Activated T-cell treated with anti-CD3 and anti-CD28 coated beads, Interleukin-2, amount 50 U/mL, for 1 hour (primary cell): ENCODE results near the gene PRKCD.

Source experiments
- DNase-seq: peaks from one replicate; pipeline ENCODE4 v3.0.0-alpha.2; 2020

Gene PRKCD

DNA sequence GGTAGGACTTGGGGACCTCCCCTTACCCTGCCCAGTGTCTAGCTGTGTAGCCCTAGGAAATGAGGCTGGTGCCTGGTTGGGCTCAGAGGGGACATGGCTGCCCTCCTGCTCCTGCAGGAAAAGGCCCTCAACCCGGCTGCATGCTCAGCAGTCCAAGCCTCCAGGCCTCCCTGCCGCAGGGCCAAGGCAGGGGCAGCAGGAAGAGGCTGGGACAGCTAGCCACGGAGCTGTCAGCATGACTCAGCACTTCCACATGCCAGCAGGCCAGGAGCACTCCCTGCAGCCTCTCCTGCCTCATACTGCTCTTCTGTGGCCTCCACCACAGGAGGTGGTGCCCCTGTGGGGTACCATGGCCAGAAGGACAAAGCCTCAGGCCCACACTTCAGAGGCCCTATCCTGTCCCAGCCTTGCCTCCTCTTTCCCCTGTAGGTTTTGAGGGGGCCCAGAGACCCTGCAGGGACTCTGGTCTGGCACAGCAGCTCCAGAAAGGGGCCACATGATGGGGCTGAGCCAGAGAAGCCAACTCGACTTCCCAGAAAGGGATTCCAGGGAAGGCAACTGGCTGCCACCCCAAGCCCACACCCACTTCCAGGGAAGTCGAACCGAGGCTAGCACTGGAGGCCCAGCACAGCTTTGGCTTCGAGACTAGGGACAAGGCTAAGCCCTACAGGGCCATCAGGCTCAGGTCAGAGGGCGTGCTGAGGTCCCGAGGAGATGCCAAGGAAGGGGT, 75.3 kb downstream of the PRKCD start:
- DNase-seq = no peak

DNA sequence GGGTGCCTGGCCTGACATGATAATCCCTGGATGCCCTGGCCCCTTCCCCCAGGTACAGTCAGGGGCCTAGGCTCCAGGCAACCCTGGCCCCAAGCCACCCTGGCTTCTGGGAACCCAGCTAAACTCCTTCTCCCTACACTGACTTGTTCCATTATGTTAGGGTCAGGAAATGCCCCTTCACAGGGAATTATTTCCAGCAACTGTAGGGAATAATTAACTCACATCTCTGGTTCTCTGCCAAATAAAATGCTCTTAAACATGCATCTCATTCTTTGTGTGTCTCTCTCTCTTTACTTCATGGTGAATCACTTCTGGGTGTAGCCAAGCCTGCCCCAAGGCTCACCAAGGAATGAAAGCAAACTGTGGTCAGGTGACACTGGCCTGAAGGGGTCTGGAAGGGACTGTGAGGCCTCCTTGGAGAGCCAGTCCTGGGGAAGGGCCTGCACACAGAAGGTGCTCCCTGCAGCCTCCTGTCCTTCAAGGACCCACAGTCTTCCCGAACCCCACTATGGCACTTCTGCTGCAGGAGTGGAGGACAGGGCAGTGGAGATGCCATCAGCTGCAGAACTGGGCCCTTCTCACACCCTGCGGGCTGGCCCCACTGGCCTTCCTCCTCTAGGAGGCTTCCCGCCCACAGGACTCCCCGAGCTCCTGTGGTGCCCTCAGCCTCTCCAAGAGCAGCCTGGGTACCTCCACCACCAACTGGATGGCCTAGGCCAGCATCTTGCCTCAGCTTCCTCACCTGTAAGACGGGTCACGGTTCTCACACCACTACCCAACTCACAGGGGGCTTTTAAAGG, 77.2 kb downstream of the PRKCD start:
- DNase-seq = no peak

- no peak for DNase-seq
Measured at GRCh38 chr3:53238886-53239285, 77.9 kb downstream of the PRKCD start.

- no peak for DNase-seq
Measured at GRCh38 chr3:53239800-53240199, 78.8 kb downstream of the PRKCD start.

DNA sequence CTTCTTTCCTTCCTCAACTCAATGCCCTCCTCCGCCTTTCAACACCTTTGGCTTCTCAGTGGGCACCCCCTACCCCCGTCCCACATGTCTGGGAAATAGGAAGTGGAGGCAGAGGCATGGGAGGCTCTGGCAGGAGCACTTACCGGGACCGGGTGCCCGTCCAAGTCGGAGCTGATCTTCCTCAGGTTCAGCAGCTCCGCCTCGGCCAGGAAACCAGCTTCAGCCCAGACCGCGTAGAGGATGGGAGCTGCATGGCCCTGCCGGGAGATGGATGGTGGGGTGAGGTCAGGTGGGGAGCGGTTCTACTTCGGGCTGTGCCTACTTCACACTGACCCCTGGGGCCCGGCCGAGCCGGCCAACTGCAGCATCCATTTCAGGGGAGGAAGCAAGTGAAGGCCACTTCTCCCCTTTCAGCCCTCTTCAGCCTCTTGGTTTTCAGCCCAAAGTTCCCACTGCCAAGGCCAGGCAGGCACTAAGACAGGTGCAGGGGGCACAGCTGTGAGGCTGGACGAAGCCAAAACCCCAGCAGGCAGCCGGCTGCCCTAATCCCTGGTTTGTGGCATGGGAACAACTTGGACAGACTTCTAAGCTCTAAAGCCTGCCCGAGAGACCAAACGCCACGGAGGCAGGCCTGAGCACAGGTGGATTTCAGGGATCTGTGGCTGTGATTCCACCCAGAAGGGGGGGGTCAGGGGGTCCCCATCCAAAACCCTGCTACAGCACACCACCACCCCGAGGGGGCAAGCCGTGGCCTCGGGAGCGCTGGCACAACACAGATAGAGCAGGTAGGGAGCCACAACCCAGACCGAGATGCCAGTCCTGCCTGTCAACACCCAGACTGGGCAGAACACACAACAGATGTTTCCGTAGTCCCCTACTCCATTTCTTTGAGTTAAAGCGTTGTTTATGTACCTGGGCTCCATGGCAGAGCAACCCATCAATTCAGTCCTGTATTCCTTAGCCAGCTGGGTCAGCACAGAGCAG, 80.3 kb downstream of the PRKCD start:
- no peak for DNase-seq

- DNase-seq = no peak
Measured at GRCh38 chr3:53242155-53242554, 81.1 kb downstream of the PRKCD start.
